Trophoblast cell (in vitro differentiated cells and primary cell): ENCODE data around the gene RINT1.
"Not testable (repeated sequence)": the region's sequence is repeated elsewhere in the genome, so short reads cannot be mapped to it uniquely, and the experiment has no call there.

Experiments used
- DNase-seq, 2 donors: peaks; one replicate each; pipeline ENCODE4 v3.0.0-alpha.2; 2016
- H2AFZ ChIP-seq: 2 replicates; pipeline ENCODE4 v1.6.1; 2013; ENCODE audit warnings: low read length, moderate library complexity, mild to moderate bottlenecking; ENCODE audit not compliant: insufficient read depth, poor library complexity
- H2AK5ac ChIP-seq: 2 replicates; pipeline ENCODE4 v1.6.1; 2013; ENCODE audit warnings: mild to moderate bottlenecking, low read length
- H2BK120ac ChIP-seq: 2 replicates; pipeline ENCODE4 v1.6.1; 2013; ENCODE audit warnings: low read length, mild to moderate bottlenecking, moderate library complexity; ENCODE audit not compliant: insufficient read depth, poor library complexity
- H2BK12ac ChIP-seq: 2 replicates; pipeline ENCODE4 v1.6.1; 2013; ENCODE audit warnings: mild to moderate bottlenecking, low read length, moderate library complexity
- H2BK5ac ChIP-seq: 2 replicates; pipeline ENCODE4 v1.6.1; 2013; ENCODE audit warnings: low read length, low read depth, moderate library complexity, mild to moderate bottlenecking; ENCODE audit not compliant: poor library complexity
- H3K14ac ChIP-seq: 2 replicates; pipeline ENCODE4 v1.6.1; 2013; ENCODE audit warnings: mild to moderate bottlenecking, low read length
- H3K18ac ChIP-seq: 2 replicates; pipeline ENCODE4 v1.6.1; 2013; ENCODE audit warnings: mild to moderate bottlenecking, low read length
- H3K23ac ChIP-seq: 2 replicates; pipeline ENCODE4 v1.6.1; 2013; ENCODE audit warnings: low read length
- H3K27ac ChIP-seq: 2 replicates; pipeline ENCODE4 v1.5.1; 2013; ENCODE audit warnings: low read depth, mild to moderate bottlenecking, inconsistent platforms, low read length, moderate library complexity
- H3K27me3 ChIP-seq: 2 replicates; pipeline ENCODE4 v1.6.1; 2013; ENCODE audit warnings: inconsistent platforms, mild to moderate bottlenecking, low read length, moderate library complexity; ENCODE audit not compliant: insufficient read depth
- H3K36me3 ChIP-seq, 2 experiments: 1 replicate in 1 of 2; 2 replicates in 1 of 2; pipeline ENCODE4 v1.6.1; 2013; ENCODE audit warnings: low read length in 2 of 2, mild to moderate bottlenecking in 2 of 2, moderate library complexity in 1 of 2; ENCODE audit not compliant: insufficient read depth in 2 of 2, control insufficient read depth in 1 of 2
- H3K4ac ChIP-seq: 2 replicates; pipeline ENCODE4 v1.6.1; 2013; ENCODE audit warnings: low read depth, mild to moderate bottlenecking, low read length, moderate library complexity
- H3K4me1 ChIP-seq, 2 experiments: 1 replicate in 1 of 2; 2 replicates in 1 of 2; pipeline ENCODE4 v1.6.1; 2013; ENCODE audit warnings: low read length in 2 of 2, mild to moderate bottlenecking in 2 of 2, moderate library complexity in 1 of 2; ENCODE audit not compliant: insufficient read depth in 2 of 2, control insufficient read depth in 1 of 2
- H3K4me2 ChIP-seq: 2 replicates; pipeline ENCODE4 v1.6.1; 2013; ENCODE audit warnings: inconsistent platforms, mild to moderate bottlenecking, low read length, moderate library complexity
- H3K4me3 ChIP-seq: 2 replicates; pipeline ENCODE4 v1.5.1; 2013; ENCODE audit warnings: mild to moderate bottlenecking, low read depth, low read length, inconsistent platforms
- H3K79me1 ChIP-seq: one replicate; pipeline ENCODE4 v1.6.1; 2013; ENCODE audit warnings: low read length
- H3K79me2 ChIP-seq: 2 replicates; pipeline ENCODE4 v1.6.1; 2013; ENCODE audit warnings: low read length, mild to moderate bottlenecking; ENCODE audit not compliant: control insufficient read depth, insufficient read depth, poor library complexity
- H3K9ac ChIP-seq: 2 replicates; pipeline ENCODE4 v1.6.1; 2013; ENCODE audit warnings: mild to moderate bottlenecking, low read length
- H3K9me3 ChIP-seq: 2 replicates; pipeline ENCODE4 v1.6.1; 2013; ENCODE audit warnings: low read depth, mild to moderate bottlenecking, control low read depth, inconsistent platforms, low read length; ENCODE audit not compliant: insufficient read depth
- H4K12ac ChIP-seq: 2 replicates; pipeline ENCODE4 v1.6.1; 2013; ENCODE audit warnings: low read depth, mild to moderate bottlenecking, low read length, moderate library complexity
- H4K8ac ChIP-seq: 2 replicates; pipeline ENCODE4 v1.6.1; 2013; ENCODE audit warnings: low read depth, mild to moderate bottlenecking, low read length, moderate library complexity
- H4K91ac ChIP-seq: one replicate; pipeline ENCODE4 v1.6.1; 2013; ENCODE audit warnings: low read depth, mild to moderate bottlenecking, low read length, moderate library complexity
- WGBS: extraction: QIAGEN DNeasy Blood & Tissue Kit; methylation state at CpG from one replicate; pipeline ENCODE4 v1.1.7; 2013; ENCODE audit warnings: missing lambda C conversion rate; ENCODE audit not compliant: insufficient read length, insufficient coverage; ENCODE audit errors: extremely low coverage; 5-methylcytosine and 5-hydroxymethylcytosine counted together

Gene RINT1

DNA sequence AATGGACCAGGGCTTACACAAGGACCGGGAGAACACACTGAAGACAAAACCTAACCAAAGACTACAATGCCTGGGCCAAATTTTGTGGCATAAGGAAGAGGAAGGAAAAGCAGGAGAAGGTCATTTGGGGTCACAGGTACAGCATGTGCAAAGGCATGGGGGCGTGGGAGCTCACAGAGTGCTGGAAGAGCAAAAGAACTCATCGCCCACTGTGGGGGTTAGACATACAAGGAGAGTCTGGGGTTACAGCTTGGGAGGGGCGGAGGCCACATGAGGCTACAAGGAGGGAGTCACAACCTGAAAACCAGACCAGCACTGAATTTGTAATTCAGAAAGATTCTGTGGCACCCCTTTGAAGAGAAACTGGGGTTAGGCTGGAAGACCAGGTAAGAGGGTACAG is 19.6 kb upstream of the RINT1 start:
- Histone ChIP-seq H3K36me3 (peaks cover 0 to 3% of the 10 kb centered on the region in 2 experiments), H3K79me1 (no peaks in the 10 kb centered on the region), H3K14ac (no peak overlapping the region), H4K8ac (no peak overlapping the region), H3K27me3 (no peaks in the 10 kb centered on the region), H4K91ac (no peak overlapping the region), H3K4me2 (no peak overlapping the region), H3K4me1 (no peaks in the 10 kb centered on the region), H2AFZ (no peak overlapping the region), H3K18ac (no peak overlapping the region), H2BK5ac (no peak overlapping the region), H3K9me3 (no peaks in the 10 kb centered on the region), H3K9ac (no peak overlapping the region), H3K79me2 (no peaks in the 10 kb centered on the region), H4K12ac (no peak overlapping the region), H3K4ac (no peak overlapping the region), H2BK12ac (no peak overlapping the region), H2AK5ac (no peak overlapping the region), H3K23ac (no peak overlapping the region), H3K4me3 (peak overlapping the region; percentile 10), H3K27ac (no peak overlapping the region), H2BK120ac (no peak overlapping the region)
- no CpG with 5 or more reads among the region's 4 CpGs for WGBS
- no peak for DNase-seq

- no peak overlapping the region for H4K12ac ChIP-seq
- H3K4ac ChIP-seq = no peak overlapping the region
- H3K18ac ChIP-seq = no peak overlapping the region
- H2BK5ac ChIP-seq = no peak overlapping the region
- no peak overlapping the region for H3K4me3 ChIP-seq
- no peak overlapping the region for H2BK120ac ChIP-seq
- no peaks in the 10 kb centered on the region for H3K27me3 ChIP-seq
- H3K27ac ChIP-seq = no peak overlapping the region
- DNase-seq = no peak
- no peak overlapping the region for H3K9ac ChIP-seq
- no peaks in the 10 kb centered on the region for H3K79me2 ChIP-seq
- H3K79me1 ChIP-seq = no peaks in the 10 kb centered on the region
- no peak overlapping the region for H3K23ac ChIP-seq
- no peak overlapping the region for H2AFZ ChIP-seq
- no peak overlapping the region for H2AK5ac ChIP-seq
- no peak overlapping the region for H3K14ac ChIP-seq
- no peak overlapping the region for H2BK12ac ChIP-seq
- H3K9me3 ChIP-seq = no peaks in the 10 kb centered on the region
- no peak overlapping the region for H3K4me2 ChIP-seq
- H4K8ac ChIP-seq = no peak overlapping the region
- H3K4me1 ChIP-seq = no peaks in the 10 kb centered on the region
- H4K91ac ChIP-seq = no peak overlapping the region
- H3K36me3 ChIP-seq = peaks cover 0 to 2% of the 10 kb centered on the region in 2 experiments
- no CpG with 5 or more reads among the region's 4 CpGs for WGBS
Observed at GRCh38 chr7:105512926-105513526, 19.0 kb upstream of the RINT1 start.

DNA sequence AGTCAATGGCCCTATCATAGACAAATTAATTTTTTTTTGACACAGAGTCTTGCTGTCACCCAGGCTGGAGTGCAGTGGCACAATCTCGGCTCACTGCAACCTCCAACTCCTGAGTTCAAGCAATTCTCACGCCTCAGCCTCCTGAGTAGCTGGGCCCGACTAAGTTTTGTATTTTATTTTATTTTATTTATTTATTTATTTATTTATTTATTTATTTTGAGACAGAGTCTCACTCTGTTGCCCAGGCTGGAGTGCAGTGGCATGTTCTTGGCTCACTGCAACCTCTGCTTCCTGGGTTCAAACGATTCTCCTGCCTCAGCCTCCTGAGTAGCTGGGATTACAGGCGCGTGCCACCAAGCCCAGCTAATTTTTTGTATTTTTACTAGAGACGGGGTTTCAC is 16.4 kb upstream of the RINT1 start:
- H2AFZ ChIP-seq, H3K4me3 ChIP-seq, H2AK5ac ChIP-seq, H3K79me1 ChIP-seq, H3K79me2 ChIP-seq, H4K8ac ChIP-seq, H4K91ac ChIP-seq, H3K9ac ChIP-seq, H3K4me2 ChIP-seq, H3K4me1 ChIP-seq, H3K36me3 ChIP-seq, H3K4ac ChIP-seq, DNase-seq, H2BK12ac ChIP-seq, H3K23ac ChIP-seq, H3K27me3 ChIP-seq, H3K18ac ChIP-seq, H3K14ac ChIP-seq, H3K27ac ChIP-seq, H4K12ac ChIP-seq, H2BK120ac ChIP-seq, H3K9me3 ChIP-seq, H2BK5ac ChIP-seq: not testable (repeated sequence)
- no CpG with 5 or more reads among the region's 7 CpGs for WGBS

DNA sequence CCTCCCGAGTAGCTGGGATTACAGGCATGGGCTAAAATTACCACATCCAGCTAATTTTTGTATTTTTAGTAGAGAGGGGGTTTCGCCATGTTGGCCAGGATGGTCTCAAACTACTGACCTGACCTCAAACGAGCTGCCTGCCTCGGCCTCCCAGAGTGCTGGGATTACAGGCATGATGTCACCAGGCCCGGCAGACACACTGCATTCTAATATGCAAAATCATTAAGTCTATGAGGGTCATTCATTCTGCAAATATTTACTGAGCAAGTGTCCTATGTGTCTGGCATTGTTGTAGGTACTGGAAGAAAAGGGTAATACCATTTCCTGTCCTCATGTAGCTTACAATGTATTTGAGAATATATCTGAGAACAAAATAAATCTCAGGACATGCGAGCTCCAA is 12.6 kb upstream of the RINT1 start:
- Histone ChIP-seq H3K23ac (no peak overlapping the region), H2AK5ac (no peak overlapping the region), H4K91ac (no peak overlapping the region), H2AFZ (no peak overlapping the region), H3K4me1 (no peaks in the 10 kb centered on the region), H2BK5ac (no peak overlapping the region), H3K4ac (no peak overlapping the region), H3K79me2 (peaks cover 2% of the 10 kb centered on the region), H3K18ac (no peak overlapping the region), H3K27me3 (no peaks in the 10 kb centered on the region), H3K4me3 (no peak overlapping the region), H3K27ac (no peak overlapping the region), H4K8ac (no peak overlapping the region), H4K12ac (no peak overlapping the region), H2BK12ac (no peak overlapping the region), H3K4me2 (no peak overlapping the region), H3K9ac (no peak overlapping the region), H3K36me3 (no peaks in the 10 kb centered on the region), H3K9me3 (no peaks in the 10 kb centered on the region), H2BK120ac (no peak overlapping the region), H3K14ac (no peak overlapping the region), H3K79me1 (peaks cover 2% of the 10 kb centered on the region)
- no CpG with 5 or more reads among the region's 6 CpGs for WGBS
- peak in 1 of 2 donors; percentile 13 for DNase-seq
